Measurements from ENCODE around the gene ESYT1. TPM values are rescaled to one million over a fixed set of nuclear protein-coding genes. Genes with fewer than 3 reads are reported as not detected.

The ESYT1 gene
- total RNA-seq, 1 experiment from 2014 or later, result 111 TPM

DNA sequence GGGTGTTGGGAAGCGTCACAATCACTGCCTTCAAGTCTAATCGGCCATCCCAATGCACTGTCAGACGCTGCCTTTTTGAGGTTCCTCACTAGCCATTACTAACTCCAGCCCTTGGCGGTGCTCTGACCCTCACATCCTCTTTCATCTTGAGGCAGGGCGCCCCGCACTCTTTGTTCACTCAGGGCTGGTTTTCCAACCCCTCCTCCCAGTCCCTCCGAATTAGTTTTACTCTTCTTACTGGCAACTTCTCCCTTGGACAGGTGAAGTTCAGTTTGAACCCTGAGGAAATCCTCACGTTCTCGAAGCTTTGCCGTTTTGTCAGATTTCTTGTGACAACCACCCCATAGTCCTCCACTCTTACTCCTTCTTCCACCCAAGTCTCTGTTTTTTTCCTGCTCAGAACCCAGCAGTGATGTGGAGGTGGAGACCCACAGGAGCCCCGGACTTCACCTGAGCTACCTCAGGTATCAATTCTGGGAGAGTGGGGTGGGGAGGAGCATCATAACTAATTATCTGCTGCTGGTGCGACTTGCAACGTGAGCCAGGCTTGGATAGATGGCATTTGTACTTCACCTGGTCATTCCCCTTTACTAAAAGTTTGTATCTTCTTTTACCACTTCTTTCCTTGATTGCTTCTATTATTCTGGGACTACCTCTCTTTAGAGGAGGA is 9.2 kb upstream of the ESYT1 start:
- no CpG with 5 or more reads among the region's 13 CpGs for WGBS (ENCODE audit: extremely low coverage, insufficient read length, low lambda C conversion rate)
- H4K8ac ChIP-seq (replicated peaks; ENCODE audit: insufficient read length, low read depth, low read length), result no peak overlapping the region

More for the DNA sequence above, 9.2 kb upstream of the ESYT1 start:
- H3K9ac ChIP-seq (ENCODE audit: extremely low read depth, insufficient read length, low read length), result peak overlapping the region; percentile 61
- H3K79me1 ChIP-seq (ENCODE audit: insufficient read depth, low read depth, low read length, poor library complexity, severe bottlenecking), result no peaks in the 10 kb centered on the region
- no peak overlapping the region for H2BK120ac ChIP-seq (ENCODE audit: low read depth, low read length, poor library complexity, severe bottlenecking)
- no peak overlapping the region for H3K56ac ChIP-seq (ENCODE audit: insufficient read length, low read depth, low read length)
- no peak overlapping the region for H2AK5ac ChIP-seq (ENCODE audit: insufficient read length, low read length)
- H3K4me2 ChIP-seq (ENCODE audit: insufficient read depth, insufficient read length, low read length), result peak overlapping the region; percentile 70
- no peak overlapping the region for H2BK12ac ChIP-seq (ENCODE audit: insufficient read length, low read depth, low read length)
- peaks cover 3% of the 10 kb centered on the region; the same call in 1 of the 2 replicates for H3K79me2 ChIP-seq (ENCODE audit: insufficient read depth, low read length)
- no peak overlapping the region for H3T11ph ChIP-seq (ENCODE audit: low read length)
- H3K27ac Mint-ChIP-seq, result peak overlapping the region; percentile 74 to 99 (median 94)
- no peak for DNase-seq
- TF ChIP-seq, protein P1, sequence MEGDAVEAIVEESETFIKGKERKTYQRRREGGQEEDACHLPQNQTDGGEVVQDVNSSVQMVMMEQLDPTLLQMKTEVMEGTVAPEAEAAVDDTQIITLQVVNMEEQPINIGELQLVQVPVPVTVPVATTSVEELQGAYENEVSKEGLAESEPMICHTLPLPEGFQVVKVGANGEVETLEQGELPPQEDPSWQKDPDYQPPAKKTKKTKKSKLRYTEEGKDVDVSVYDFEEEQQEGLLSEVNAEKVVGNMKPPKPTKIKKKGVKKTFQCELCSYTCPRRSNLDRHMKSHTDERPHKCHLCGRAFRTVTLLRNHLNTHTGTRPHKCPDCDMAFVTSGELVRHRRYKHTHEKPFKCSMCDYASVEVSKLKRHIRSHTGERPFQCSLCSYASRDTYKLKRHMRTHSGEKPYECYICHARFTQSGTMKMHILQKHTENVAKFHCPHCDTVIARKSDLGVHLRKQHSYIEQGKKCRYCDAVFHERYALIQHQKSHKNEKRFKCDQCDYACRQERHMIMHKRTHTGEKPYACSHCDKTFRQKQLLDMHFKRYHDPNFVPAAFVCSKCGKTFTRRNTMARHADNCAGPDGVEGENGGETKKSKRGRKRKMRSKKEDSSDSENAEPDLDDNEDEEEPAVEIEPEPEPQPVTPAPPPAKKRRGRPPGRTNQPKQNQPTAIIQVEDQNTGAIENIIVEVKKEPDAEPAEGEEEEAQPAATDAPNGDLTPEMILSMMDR (conservative IDR thresholded peaks at IDR 0.05), result no peak
- no peaks in the 10 kb centered on the region; the same call in 1 of the 2 replicates for H3K4me1 ChIP-seq (ENCODE audit: insufficient read depth, low read length)
- H3K27ac ChIP-seq (ENCODE audit: insufficient read length, low read depth, low read length), result no peak overlapping the region
- no peak overlapping the region for H2BK15ac ChIP-seq (ENCODE audit: low read depth, low read length)
- H3K23me2 ChIP-seq (ENCODE audit: insufficient read length, low read depth, low read length, poor library complexity, severe bottlenecking), result peaks cover 8% of the 10 kb centered on the region
- H4K91ac ChIP-seq (ENCODE audit: insufficient read length, low read depth, low read length), result no peak overlapping the region
- H3K14ac ChIP-seq (ENCODE audit: insufficient read depth, low read length), result no peak overlapping the region
- peaks cover 3 to 7% of the 10 kb centered on the region in 2 experiments; a peak in 2 of 5 replicates for H3K9me3 Mint-ChIP-seq
- H3K27me3 Mint-ChIP-seq (ENCODE audit: low read depth), result peaks cover 2% of the 10 kb centered on the region; the same call in 1 of the 2 replicates
- H3K4ac ChIP-seq (ENCODE audit: low read depth, low read length), result no peak overlapping the region
- H3K36me3 Mint-ChIP-seq (ENCODE audit: insufficient read depth in 1 of 3, low read depth in 3 of 3), result peaks cover 29 to 49% (median 39%) of the 10 kb centered on the region in 3 experiments
- H3K4me3 Mint-ChIP-seq, result peak overlapping the region; percentile 97 to 98
- H3K9me3 ChIP-seq (ENCODE audit: control insufficient read depth, low read depth, low read length), result no peaks in the 10 kb centered on the region
- H4K5ac ChIP-seq (ENCODE audit: insufficient read length, low read depth, low read length), result no peak overlapping the region
- H3K23ac ChIP-seq (ENCODE audit: insufficient read length, low read depth, low read length), result no peak overlapping the region
- H3K27me3 ChIP-seq (ENCODE audit: insufficient read depth, low read length), result no peaks in the 10 kb centered on the region
- no peak overlapping the region for H2AFZ ChIP-seq (ENCODE audit: low read length)
- H3K4me1 Mint-ChIP-seq, result peaks cover 25 to 27% of the 10 kb centered on the region in 2 experiments
- no peaks in the 10 kb centered on the region for H4K20me1 ChIP-seq (ENCODE audit: control insufficient read depth, insufficient read depth, insufficient read length)
- no peak overlapping the region for H2BK5ac ChIP-seq (ENCODE audit: insufficient read length, low read length)
- no peak overlapping the region for H2BK20ac ChIP-seq (ENCODE audit: low read depth, low read length, poor library complexity, severe bottlenecking)
- no peak overlapping the region for H3K18ac ChIP-seq (ENCODE audit: insufficient read length, low read depth, low read length)
